ENCODE measurements around the gene CNOT6. TPM values are rescaled to one million over a fixed set of nuclear protein-coding genes. Genes with fewer than 3 reads are reported as not detected.
"Not testable (repeated sequence)": the region's sequence is repeated elsewhere in the genome, so short reads cannot be mapped to it uniquely, and the experiment has no call there.

The CNOT6 gene
- total and polyA plus RNA-seq, 4 donors = 6.2 to 17.6 (median 14.2) TPM

DNA sequence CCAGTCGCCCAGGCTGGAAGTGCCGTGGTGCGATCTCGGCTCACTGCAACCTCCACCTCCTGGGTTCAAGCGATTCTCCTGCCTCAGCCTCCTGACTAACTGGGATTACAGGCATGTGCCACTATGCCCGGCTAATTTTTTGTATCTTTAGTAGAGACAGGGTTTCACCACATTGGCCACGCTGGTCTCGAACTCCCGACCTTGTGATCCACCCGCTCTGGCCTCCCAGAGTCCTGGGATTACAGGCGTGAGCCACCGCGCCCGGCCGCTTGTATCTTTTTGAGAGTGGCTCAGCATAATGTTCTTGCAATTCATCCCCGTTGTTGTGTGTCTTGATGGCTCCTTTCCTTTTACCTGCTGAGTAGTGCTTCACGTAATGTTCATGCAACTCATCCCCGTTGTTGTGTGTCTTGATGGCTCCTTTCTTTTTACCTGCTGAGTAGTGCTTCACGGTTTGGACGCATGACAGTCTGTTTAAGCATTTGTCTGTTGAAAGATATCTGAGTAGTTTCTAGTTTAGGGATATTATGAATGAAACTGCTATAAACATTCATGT lies 18.1 kb upstream of the CNOT6 start:
- H3K36me3 ChIP-seq (ENCODE audit: control insufficient read depth in 1 of 2, insufficient read depth in 2 of 2, low read length in 1 of 2); H3K4me1 ChIP-seq (ENCODE audit: control insufficient read depth in 1 of 2, insufficient read depth in 2 of 2, low read length in 2 of 2); H3K27me3 ChIP-seq (ENCODE audit: control insufficient read depth in 1 of 2, insufficient read depth in 2 of 2, low read length in 1 of 2); intact Hi-C loops (cut with DNase I); ATAC-seq (ENCODE audit: low FRiP score); H3K27ac ChIP-seq (ENCODE audit: low read depth in 1 of 2, low read length in 2 of 2); H3K9me3 ChIP-seq (ENCODE audit: control insufficient read depth, low read length); H3K4me3 ChIP-seq (ENCODE audit: low read length in 2 of 2): not testable (repeated sequence)
- DNase-seq = peak; percentile 12 to 67
- 90 to 91% methylated on average over 20 of the region's 20 CpGs for WGBS, 2 donors

DNA sequence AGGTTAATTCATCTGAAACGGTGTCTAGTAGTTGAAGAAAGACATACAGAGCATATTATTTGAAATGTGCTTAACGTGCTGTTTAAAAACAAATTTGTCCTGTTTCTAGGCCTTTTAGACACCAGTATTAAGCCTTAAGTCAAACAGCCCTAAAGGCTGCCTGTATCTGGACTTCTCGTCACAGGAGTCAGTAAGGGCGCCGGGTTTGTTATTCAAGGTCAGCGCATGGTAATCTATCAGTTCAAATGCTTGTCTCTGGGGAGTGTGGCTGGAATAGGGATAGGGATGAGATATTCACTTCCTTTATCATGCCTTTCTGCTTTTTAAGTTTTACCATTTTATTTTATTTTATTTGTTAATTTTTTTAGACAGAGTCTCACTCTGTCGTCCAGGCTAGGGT lies 9.4 kb upstream of the CNOT6 start:
- intact Hi-C loops (cut with DNase I) = no loop called here
- H3K4me1 ChIP-seq (ENCODE audit: control insufficient read depth in 1 of 2, insufficient read depth in 2 of 2, low read length in 2 of 2) = no peaks in the 10 kb centered on the region
- peak; percentile 5 to 6 for DNase-seq

DNA sequence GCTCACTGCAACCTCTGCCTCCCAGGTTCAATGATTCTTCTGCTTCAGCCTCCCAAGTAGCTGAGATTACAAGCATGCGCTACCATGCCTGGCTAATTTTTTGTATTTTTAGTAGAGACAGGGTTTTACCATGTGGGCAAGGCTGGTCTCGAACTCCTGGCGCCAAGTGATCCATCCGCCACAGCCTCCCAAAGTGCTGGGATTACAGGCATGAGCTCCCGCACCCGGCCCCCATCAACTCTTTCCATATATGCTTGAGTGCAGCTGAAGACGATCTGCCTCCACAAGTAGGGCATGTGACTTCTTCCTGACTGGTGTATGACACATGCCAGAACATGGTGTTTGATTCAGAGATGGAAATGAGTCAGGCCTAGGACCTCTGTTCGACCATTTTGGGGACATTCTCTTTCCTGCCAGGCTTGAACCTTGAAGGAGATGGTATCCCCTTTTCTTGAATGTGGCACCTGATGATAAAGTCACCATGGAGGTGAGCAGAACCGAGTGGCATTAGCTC lies 7.5 kb upstream of the CNOT6 start:
- 96% methylated on average over 9 of the region's 9 CpGs for WGBS, 2 donors
- H3K27ac ChIP-seq (ENCODE audit: low read depth in 1 of 2, low read length in 2 of 2) = no peak overlapping the region
- H3K4me3 ChIP-seq (ENCODE audit: low read length in 2 of 2) = no peak overlapping the region
- DNase-seq (peak in 1 of 2 donors; percentile 31), ATAC-seq (ENCODE audit: low FRiP score) (no peak)
- H3K36me3 ChIP-seq (ENCODE audit: control insufficient read depth in 1 of 2, insufficient read depth in 2 of 2, low read length in 1 of 2) = no peaks in the 10 kb centered on the region
- intact Hi-C loops (cut with DNase I) = no loop called here
- H3K27me3 ChIP-seq (ENCODE audit: control insufficient read depth in 1 of 2, insufficient read depth in 2 of 2, low read length in 1 of 2) = no peaks in the 10 kb centered on the region
- no peaks in the 10 kb centered on the region for H3K9me3 ChIP-seq (ENCODE audit: control insufficient read depth, low read length)
- no peaks in the 10 kb centered on the region for H3K4me1 ChIP-seq (ENCODE audit: control insufficient read depth in 1 of 2, insufficient read depth in 2 of 2, low read length in 2 of 2)

More for the DNA sequence above, 9.4 kb upstream of the CNOT6 start:
- H3K4me3 ChIP-seq (ENCODE audit: low read length in 2 of 2) = no peak overlapping the region
- no peaks in the 10 kb centered on the region for H3K9me3 ChIP-seq (ENCODE audit: control insufficient read depth, low read length)
- H3K27me3 ChIP-seq (ENCODE audit: control insufficient read depth in 1 of 2, insufficient read depth in 2 of 2, low read length in 1 of 2) = no peaks in the 10 kb centered on the region
- H3K36me3 ChIP-seq (ENCODE audit: control insufficient read depth in 1 of 2, insufficient read depth in 2 of 2, low read length in 1 of 2) = no peaks in the 10 kb centered on the region
- WGBS, 2 donors = 34 to 49% methylated on average over 7 of the region's 7 CpGs
- ATAC-seq (ENCODE audit: low FRiP score) = no peak
- H3K27ac ChIP-seq (ENCODE audit: low read depth in 1 of 2, low read length in 2 of 2) = no peak overlapping the region

DNA sequence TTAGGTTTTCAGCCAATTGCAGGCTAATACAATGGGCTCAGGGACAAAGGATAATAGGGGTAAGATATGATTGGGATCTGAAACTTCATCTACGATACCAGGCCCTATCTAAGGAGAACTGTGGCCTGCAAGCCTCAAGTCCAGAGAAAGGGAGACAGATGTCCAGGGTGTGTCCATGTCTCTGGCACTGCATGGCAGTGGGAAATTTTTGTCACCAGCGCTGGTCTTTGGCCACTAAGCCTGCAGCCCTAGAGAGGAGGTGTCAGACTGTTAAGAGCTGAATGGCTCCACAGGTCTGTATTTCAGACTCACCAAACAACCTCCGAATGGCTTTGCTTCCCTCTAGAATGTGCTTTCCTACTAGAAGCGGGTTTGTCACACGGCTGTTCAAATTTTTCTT lies 6.6 kb upstream of the CNOT6 start:
- DNase-seq (peak in 1 of 2 donors; percentile 6), ATAC-seq (ENCODE audit: low FRiP score) (no peak)
- Histone ChIP-seq H3K36me3 (ENCODE audit: control insufficient read depth in 1 of 2, insufficient read depth in 2 of 2, low read length in 1 of 2) (no peaks in the 10 kb centered on the region), H3K9me3 (ENCODE audit: control insufficient read depth, low read length) (no peaks in the 10 kb centered on the region), H3K27ac (ENCODE audit: low read depth in 1 of 2, low read length in 2 of 2) (no peak overlapping the region), H3K27me3 (ENCODE audit: control insufficient read depth in 1 of 2, insufficient read depth in 2 of 2, low read length in 1 of 2) (no peaks in the 10 kb centered on the region), H3K4me3 (ENCODE audit: low read length in 2 of 2) (no peak overlapping the region), H3K4me1 (ENCODE audit: control insufficient read depth in 1 of 2, insufficient read depth in 2 of 2, low read length in 2 of 2) (no peaks in the 10 kb centered on the region)
- 91 to 95% methylated on average over 5 of the region's 5 CpGs for WGBS, 2 donors
- intact Hi-C loops (cut with DNase I) = no loop called here

DNA sequence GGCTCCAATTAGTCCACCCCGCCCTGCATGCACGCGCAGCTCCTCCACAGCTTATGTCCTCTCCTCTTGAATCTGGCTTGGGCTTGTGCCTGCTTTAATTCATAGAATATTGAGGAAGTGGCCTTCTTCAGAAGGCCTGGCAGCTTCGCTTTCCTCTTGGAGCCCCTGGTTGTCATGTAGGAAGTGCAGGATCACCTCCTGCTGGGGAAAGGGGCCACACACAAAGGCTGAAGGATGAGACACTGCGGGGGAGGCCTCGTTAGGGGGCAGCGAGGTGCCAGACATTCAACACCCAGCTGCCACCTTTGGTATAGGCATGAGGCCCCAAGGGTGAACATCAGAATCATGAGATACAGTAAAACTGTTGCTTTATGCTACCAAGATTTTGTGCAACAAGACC lies 2.7 kb upstream of the CNOT6 start:
- Histone ChIP-seq H3K4me3 (ENCODE audit: low read length in 2 of 2) (no peak overlapping the region), H3K27ac (ENCODE audit: low read depth in 1 of 2, low read length in 2 of 2) (no peak overlapping the region), H3K27me3 (ENCODE audit: control insufficient read depth in 1 of 2, insufficient read depth in 2 of 2, low read length in 1 of 2) (no peaks in the 10 kb centered on the region), H3K36me3 (ENCODE audit: control insufficient read depth in 1 of 2, insufficient read depth in 2 of 2, low read length in 1 of 2) (no peaks in the 10 kb centered on the region), H3K4me1 (ENCODE audit: control insufficient read depth in 1 of 2, insufficient read depth in 2 of 2, low read length in 2 of 2) (no peaks in the 10 kb centered on the region), H3K9me3 (ENCODE audit: control insufficient read depth, low read length) (no peaks in the 10 kb centered on the region)
- intact Hi-C loops (cut with DNase I) = loop anchor here in 1 of 2 donors (5.0 kb wide), 2 partner anchors 139 to 199 kb away; partner anchors contain the start of genes GFPT2 and MAPK9
- WGBS, 2 donors = 76 to 77% methylated on average over 7 of the region's 7 CpGs
- ATAC-seq (ENCODE audit: low FRiP score) = no peak
- peak in 1 of 2 donors; percentile 36 for DNase-seq

DNA sequence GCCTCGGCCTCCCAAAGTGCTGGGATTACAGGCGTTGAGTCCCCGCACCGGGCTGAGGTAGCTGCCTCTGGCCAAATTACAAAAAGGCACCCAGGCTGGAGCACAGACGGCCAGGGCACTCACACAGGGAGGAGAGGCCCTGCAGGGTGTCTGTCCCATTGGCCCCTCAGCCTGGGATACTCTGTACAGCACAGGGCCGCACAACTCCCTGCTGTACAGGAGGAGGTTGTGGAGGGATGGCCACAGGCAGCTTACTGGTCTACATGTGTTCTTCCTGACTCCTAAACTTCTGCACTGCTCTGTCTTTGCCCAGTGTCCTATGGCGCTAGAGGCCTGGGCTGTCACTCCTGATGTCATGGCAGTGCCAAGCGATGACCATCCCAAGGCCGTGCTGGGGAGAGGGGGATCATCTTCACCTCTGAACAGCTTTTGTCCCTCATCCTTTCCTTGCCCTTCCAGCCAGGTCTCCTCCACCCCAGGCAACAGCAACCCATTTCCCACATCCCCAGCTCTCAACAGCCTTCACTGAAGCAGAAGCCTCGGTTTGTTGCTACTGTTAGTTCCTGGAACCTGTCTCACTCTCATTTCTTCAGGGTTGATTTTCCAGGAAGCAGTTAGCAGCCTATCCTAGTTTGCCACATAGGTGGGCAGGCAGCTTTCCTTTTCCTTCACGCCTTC lies 1.8 kb upstream of the CNOT6 start:
- DNase-seq (peak in 1 of 2 donors; percentile 32), ATAC-seq (ENCODE audit: low FRiP score) (no peak)
- intact Hi-C loops (cut with DNase I) = loop anchor here in 1 of 2 donors (5.0 kb wide), 2 partner anchors 140 to 200 kb away; partner anchors contain the start of genes GFPT2 and MAPK9
- no peaks in the 10 kb centered on the region for H3K27me3 ChIP-seq (ENCODE audit: control insufficient read depth in 1 of 2, insufficient read depth in 2 of 2, low read length in 1 of 2)
- no peaks in the 10 kb centered on the region for H3K9me3 ChIP-seq (ENCODE audit: control insufficient read depth, low read length)
- H3K4me3 ChIP-seq (ENCODE audit: low read length in 2 of 2) = no peak overlapping the region
- peaks cover 0 to 4% of the 10 kb centered on the region in 2 donors for H3K4me1 ChIP-seq (ENCODE audit: control insufficient read depth in 1 of 2, insufficient read depth in 2 of 2, low read length in 2 of 2)
- no peak overlapping the region for H3K27ac ChIP-seq (ENCODE audit: low read depth in 1 of 2, low read length in 2 of 2)
- WGBS, 2 donors = 91 to 95% methylated on average over 11 of the region's 11 CpGs
- H3K36me3 ChIP-seq (ENCODE audit: control insufficient read depth in 1 of 2, insufficient read depth in 2 of 2, low read length in 1 of 2) = no peaks in the 10 kb centered on the region

DNA sequence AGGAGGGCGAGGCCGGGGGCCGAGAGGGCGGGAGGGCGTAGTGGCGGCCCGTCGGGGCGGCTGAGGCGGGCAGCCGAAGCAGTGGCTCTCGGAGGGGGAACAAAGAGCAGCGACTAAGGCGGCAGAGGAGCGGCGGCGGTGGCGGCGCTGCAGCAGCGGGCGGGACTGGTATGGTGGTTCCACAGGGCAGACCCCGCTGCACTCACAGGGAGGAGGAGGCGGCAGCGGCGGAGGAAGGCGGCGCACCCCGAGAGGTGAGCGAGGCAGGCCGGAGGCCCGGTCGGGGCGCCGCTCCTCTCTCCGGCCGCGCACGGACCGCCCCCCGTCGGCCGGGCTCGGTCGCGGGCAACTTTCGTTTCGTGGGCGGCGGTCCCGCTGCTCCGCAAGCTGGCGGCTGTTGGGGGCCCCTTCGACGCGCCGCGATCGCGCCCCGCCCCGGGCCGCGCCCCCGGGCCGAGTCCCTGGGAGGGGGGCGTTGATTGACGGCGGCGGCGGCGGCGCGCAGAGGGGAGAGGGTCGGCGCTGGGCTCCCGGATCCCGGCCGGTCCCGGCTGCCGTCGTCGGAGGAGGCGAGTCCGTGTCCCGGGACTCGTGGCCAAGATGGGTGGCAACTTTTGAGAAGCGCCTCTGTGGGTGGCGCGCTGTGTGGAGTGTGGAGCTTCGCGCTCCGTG lies 467 bp downstream of the CNOT6 start:
- H3K36me3 ChIP-seq (ENCODE audit: control insufficient read depth in 1 of 2, insufficient read depth in 2 of 2, low read length in 1 of 2) = no peaks in the 10 kb centered on the region
- DNase-seq = peak; percentile 64 to 87
- intact Hi-C loops (cut with DNase I) = loop anchor here in 1 of 2 donors (5.0 kb wide), 2 partner anchors 142 to 202 kb away; partner anchors contain the start of genes GFPT2 and MAPK9
- peak; percentile 54 for ATAC-seq (ENCODE audit: low FRiP score)
- peak overlapping the region; percentile 88 to 95 for H3K4me3 ChIP-seq (ENCODE audit: low read length in 2 of 2)
- 0% methylated on average over 54 to 92 of the region's 92 CpGs for WGBS, 2 donors
- no peaks in the 10 kb centered on the region for H3K9me3 ChIP-seq (ENCODE audit: control insufficient read depth, low read length)
- H3K27ac ChIP-seq (ENCODE audit: low read depth in 1 of 2, low read length in 2 of 2) = peak overlapping the region; percentile 18 to 94
- peaks cover 2 to 4% of the 10 kb centered on the region in 2 donors for H3K4me1 ChIP-seq (ENCODE audit: control insufficient read depth in 1 of 2, insufficient read depth in 2 of 2, low read length in 2 of 2)
- no peaks in the 10 kb centered on the region for H3K27me3 ChIP-seq (ENCODE audit: control insufficient read depth in 1 of 2, insufficient read depth in 2 of 2, low read length in 1 of 2)

DNA sequence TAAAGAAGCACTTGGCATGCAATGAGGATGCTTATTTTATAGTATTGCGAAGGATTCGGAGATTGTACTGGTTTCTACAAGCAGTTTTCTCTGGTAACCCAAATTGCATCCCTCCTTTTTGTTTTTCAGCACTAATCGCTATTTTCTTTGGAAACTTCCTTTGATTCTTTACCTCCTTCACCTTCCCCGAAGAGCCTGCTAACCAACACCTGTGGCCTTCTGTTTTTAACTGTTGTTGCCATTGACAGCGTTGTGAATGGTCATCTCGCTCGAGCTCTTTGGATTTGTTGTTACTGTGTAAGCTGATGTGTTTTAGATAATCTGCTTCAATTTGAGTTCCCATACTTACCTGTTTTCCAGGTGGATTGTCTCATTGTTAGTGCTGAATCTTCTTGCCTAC lies 1.1 kb downstream of the CNOT6 start:
- intact Hi-C loops (cut with DNase I) = no loop called here
- H3K27me3 ChIP-seq (ENCODE audit: control insufficient read depth in 1 of 2, insufficient read depth in 2 of 2, low read length in 1 of 2) = no peaks in the 10 kb centered on the region

More for the DNA sequence above, 1.1 kb downstream of the CNOT6 start:
- Histone ChIP-seq H3K9me3 (ENCODE audit: control insufficient read depth, low read length) (no peaks in the 10 kb centered on the region), H3K4me3 (ENCODE audit: low read length in 2 of 2) (peak overlapping the region; percentile 88 to 95), H3K36me3 (ENCODE audit: control insufficient read depth in 1 of 2, insufficient read depth in 2 of 2, low read length in 1 of 2) (no peaks in the 10 kb centered on the region), H3K4me1 (ENCODE audit: control insufficient read depth in 1 of 2, insufficient read depth in 2 of 2, low read length in 2 of 2) (peaks cover 2 to 4% of the 10 kb centered on the region in 2 donors), H3K27ac (ENCODE audit: low read depth in 1 of 2, low read length in 2 of 2) (no peak overlapping the region)
- no peak for ATAC-seq (ENCODE audit: low FRiP score)
- 10 to 12% methylated on average over 7 of the region's 7 CpGs for WGBS, 2 donors
- peak in 1 of 2 donors; percentile 3 for DNase-seq
